Hepatocyte (in vitro differentiated cells): ENCODE results near the gene MACROD2.

Source experiments
- CTCF ChIP-seq: fragments of 200-600 bp; sonication (generic); IDR thresholded peaks from 2 replicates; pipeline ENCODE4 v1.5.1; 2016; ENCODE audit warnings: antibody characterized with exemption, mild to moderate bottlenecking; ENCODE audit not compliant: poor library complexity
- EZH2 ChIP-seq: fragments of 200-600 bp; sonication (generic); IDR thresholded peaks from 2 replicates; pipeline ENCODE4 v1.6.1; 2016; ENCODE audit warnings: antibody characterized with exemption, mild to moderate bottlenecking, borderline replicate concordance
- EZH2phosphoT487 ChIP-seq: fragments of 200-600 bp; sonication (generic); IDR thresholded peaks from one replicate; pipeline ENCODE4 v1.6.1; 2018; ENCODE audit warnings: antibody characterized with exemption, mild to moderate bottlenecking, low read depth, moderate library complexity; ENCODE audit not compliant: unreplicated experiment, severe bottlenecking

- TF ChIP-seq CTCF = no peak
- TF ChIP-seq EZH2 = no peak
- TF ChIP-seq EZH2phosphoT487 = no peak
These were observed 1679.1 kb downstream of the MACROD2 start for GRCh38 chr20:15674253-15675060.
